GM10266 (cell line): ENCODE measurements around the gene ADAMTSL2.

Experiments
- DNase-seq: peaks from one replicate; pipeline ENCODE4 v3.0.0; 2012; ENCODE audit errors: extremely low spot score
- TF ChIP-seq, protein P1 (sequence below): IDR thresholded peaks from 2 replicates; pipeline ENCODE4 v1.5.1; 2012; ENCODE audit warnings: mild to moderate bottlenecking, low read depth; ENCODE audit not compliant: control insufficient read depth, insufficient read depth; ENCODE audit errors: missing control alignments

ADAMTSL2 gene

DNA sequence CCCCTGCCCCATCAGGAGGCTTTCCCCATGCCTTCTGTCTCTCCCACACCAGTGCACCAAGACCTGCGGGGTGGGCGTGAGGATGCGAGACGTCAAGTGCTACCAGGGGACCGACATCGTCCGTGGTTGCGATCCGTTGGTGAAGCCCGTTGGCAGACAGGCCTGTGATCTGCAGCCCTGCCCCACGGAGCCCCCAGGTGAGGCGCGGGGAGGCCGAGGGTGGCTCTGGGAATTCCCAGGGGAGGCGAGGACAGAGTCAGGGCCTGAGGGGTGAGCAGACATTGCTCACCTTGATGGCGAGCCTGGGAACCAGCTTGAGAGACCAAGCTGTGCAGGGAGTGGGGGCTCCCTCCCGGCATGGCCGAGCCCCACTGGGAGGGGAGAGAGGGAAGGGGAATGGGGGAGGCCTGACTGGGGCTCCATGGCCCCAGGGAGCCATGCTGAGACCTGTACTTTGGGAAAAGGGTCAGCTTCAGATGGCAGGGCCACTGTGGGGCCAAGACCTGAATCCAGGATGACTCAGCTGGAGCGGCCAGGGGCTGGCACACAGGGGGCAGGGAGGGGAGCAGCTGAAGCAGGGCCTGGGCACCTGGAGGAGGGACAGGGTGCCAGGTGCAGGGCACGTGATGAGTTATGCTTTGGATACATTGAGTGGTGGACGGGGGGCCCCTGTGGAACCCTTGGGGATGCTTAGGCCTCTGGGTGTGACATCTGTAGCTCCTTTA lies 39.4 kb downstream of the ADAMTSL2 start:
- DNase-seq: no peak
- TF ChIP-seq, protein P1, sequence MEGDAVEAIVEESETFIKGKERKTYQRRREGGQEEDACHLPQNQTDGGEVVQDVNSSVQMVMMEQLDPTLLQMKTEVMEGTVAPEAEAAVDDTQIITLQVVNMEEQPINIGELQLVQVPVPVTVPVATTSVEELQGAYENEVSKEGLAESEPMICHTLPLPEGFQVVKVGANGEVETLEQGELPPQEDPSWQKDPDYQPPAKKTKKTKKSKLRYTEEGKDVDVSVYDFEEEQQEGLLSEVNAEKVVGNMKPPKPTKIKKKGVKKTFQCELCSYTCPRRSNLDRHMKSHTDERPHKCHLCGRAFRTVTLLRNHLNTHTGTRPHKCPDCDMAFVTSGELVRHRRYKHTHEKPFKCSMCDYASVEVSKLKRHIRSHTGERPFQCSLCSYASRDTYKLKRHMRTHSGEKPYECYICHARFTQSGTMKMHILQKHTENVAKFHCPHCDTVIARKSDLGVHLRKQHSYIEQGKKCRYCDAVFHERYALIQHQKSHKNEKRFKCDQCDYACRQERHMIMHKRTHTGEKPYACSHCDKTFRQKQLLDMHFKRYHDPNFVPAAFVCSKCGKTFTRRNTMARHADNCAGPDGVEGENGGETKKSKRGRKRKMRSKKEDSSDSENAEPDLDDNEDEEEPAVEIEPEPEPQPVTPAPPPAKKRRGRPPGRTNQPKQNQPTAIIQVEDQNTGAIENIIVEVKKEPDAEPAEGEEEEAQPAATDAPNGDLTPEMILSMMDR: no peak

DNA sequence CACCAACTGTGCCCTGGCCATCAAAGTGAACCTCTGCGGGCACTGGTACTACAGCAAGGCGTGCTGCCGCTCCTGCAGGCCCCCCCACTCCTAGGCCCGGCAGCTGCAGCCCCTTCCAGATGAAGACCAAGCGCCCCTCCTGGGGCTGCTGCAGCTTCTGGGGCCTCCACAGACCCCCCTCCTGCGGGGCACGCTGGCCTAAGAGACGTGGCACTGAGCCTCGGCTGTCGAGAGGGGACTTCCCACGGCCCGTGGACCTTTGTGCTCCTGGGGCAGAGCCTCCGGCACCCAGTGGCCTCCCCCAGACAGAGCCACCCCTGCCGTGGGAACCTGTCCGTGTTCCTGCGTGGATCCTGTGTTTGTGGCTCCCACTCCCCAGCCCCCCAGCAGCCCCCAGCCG lies 40.3 kb downstream of the ADAMTSL2 start:
- TF ChIP-seq, protein P1: no peak
- DNase-seq: no peak

DNA sequence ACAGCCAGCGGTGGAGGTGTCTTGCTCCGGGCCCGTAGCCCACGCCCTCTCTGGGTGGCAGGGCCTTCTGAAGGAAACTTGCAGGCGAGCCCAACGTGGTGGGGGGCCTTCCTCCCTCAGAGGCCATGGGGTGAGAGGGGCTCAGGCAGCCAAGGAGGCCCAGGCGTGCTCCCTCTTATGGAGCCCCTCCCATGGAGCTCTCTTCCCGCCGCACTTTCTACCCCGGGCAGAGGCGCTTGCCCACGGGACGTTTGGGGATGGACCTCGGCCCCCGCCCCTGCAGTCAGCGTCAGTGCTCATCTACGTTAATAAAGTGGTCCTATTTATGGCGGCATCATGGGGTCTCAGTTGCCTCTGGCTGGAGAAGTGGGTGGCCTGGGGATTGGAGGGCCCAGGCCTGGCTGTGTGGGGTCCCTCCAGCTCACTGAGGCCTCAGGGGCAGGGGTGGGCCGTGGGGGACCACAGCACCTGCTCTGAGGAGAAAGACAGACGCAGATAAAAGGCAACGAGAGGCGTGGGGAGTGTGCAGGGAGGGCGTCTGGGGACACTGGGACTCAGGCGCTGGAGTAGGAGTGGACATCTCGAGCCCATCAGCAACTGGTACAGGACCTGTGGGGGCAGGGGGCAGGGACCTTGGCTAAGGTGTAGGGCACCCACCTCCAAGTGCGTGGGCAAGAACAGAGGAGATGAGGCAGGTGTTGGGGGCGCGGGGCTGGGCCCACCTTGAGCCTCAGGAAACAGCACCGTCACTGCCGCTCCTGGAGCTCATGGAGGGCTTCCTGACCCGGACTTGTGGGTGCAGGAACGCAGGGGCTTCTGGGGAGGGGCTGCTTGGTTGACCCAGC lies 40.9 kb downstream of the ADAMTSL2 start:
- TF ChIP-seq, protein P1: no peak
- no peak for DNase-seq

DNA sequence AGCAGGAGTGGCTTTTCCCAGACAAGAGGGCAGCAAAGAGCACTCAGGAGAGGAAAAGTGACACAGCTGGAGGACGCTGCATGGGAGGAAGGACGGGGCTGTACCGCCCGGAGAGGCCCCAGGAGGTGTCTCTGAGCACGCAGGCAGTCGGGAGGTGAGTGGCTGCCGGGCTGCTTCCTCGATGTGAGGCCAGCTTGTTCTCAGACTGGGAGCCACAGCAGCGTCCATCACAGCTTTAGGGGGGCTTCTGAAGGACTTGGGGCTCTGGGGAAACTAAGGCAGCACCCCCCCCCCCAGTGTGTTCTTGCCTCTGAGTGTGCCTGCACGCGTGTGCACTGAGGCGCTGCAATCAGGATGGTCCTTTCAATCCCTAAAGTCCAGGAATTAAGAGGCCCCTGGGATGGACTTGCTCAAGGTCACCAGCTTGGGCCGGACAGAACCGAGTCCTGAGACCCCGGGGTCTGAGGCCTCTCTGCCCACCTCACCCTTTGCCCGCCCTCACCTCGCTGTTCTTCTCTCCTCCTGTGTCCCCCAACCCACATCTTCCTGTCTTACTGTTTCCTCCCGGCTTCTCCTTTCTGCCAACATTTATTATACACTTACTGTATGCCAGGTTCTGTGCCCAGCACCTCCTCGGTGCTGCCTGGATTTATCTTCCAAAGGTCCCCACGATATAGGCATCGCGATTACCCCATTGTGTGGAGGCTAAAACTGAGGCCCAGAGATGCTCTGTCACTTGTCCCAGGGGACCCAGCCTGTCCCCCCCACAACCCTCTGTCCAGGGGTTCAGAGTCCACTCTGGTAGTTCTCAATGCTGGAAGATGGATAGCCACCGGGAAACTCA lies 41.7 kb downstream of the ADAMTSL2 start:
- TF ChIP-seq, protein P1: no peak
- DNase-seq: no peak

DNA sequence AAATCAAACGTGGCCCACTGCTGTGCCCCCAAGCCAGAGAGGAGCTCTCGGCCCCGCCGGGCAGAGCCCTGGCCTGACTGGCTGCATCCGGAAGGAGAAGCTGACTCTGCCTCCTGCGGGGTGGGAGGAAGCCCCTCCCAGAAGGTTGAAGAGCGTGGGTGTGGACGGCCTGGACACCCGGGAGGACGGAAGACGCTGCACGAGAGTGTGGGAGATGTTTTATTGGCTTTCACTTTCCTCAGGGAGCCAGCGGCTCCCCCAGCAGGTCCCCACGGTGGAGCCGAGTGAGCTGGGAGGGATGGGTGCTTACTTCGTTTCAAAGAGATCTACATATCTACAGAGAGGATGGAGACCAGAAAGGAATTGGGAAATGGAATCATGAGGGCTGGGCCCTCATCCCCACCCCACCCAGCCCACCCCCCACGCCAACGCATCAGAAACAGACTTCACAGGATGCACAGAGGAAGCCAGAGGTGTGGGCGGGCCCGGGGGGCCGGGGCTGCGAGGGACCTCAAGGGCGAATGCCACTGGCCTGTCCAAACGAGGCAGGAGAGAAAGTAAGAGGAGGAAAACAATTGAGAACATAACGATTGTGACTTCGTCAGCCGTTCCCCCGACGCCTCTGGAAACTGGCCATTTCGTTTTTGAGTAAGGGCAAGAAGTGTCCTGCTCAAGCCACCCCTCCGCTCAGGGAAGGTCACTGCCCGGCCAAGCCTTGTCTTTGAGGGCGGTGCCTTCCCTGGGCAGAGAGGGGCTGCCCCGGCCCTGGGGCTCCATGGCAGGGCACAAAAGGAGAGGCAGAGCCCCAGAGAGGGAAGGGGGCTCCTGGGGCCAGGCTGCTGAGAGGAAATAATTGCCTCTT lies 42.6 kb downstream of the ADAMTSL2 start:
- TF ChIP-seq, protein P1: no peak
- DNase-seq: no peak

DNA sequence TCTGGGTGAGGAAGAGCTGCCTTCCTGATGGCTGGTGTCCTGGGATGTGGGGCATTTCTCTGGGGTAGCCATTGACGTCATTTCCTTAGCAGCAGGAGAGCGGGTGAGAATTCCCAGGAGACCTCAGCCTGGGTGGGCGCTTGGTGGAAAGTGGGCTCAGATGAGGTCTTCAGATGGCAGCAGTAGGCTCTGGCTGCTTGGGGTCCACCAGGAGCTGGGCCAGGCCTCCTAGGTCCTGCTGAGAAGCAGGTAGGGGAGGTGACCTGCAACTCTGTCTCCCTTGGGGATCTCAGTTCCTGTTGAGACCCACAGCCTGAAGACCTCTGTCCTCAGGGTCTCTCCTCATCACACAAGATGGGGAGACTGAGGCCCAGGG lies 43.2 kb downstream of the ADAMTSL2 start:
- TF ChIP-seq, protein P1: no peak
- no peak for DNase-seq
